IMR-90 (cell line): ENCODE data around the gene QSOX2. TPM values are rescaled to one million over a fixed set of nuclear protein-coding genes. Genes with fewer than 3 reads are reported as not detected.

Experiments
- ATAC-seq: fragments of 200-7000 bp; cut with Tn5 transposase; 2 replicates; pipeline ENCODE4 v1.9.1; 2020; ENCODE audit warnings: low read depth, mild to moderate bottlenecking, moderate library complexity
- BruUV-seq: library from RNA; stranded (reverse); fragments of 400-500 nt; replicated peaks from 2 replicates; lab custom pipeline; 2021; lab: Mats Ljungman, UMichigan
- CTCF ChIA-PET: fragments of 300-600 bp; formaldehyde crosslinking; extraction: SDS; loops from one replicate; lab custom pipeline; 2021; ENCODE audit warnings: antibody characterized with exemption; lab: Yijun Ruan, JAX
- POLR2A ChIA-PET: fragments of 300-600 bp; sonication (Branson Sonifier 250); formaldehyde crosslinking; loops from one replicate; lab custom pipeline; 2022; ENCODE audit warnings: antibody characterized with exemption; ENCODE audit not compliant: unreplicated experiment; lab: Charles Lee
- DNase-seq: peaks from one replicate; pipeline ENCODE4 v3.0.0; 2013
- H2AFZ ChIP-seq: replicated peaks from 2 replicates; pipeline ENCODE3; 2013; ENCODE audit warnings: low read length, mild to moderate bottlenecking; ENCODE audit not compliant: poor library complexity
- H2AK5ac ChIP-seq: 2 replicates; pipeline ENCODE4 v1.6.1; 2013; ENCODE audit warnings: low read depth, low read length, inconsistent platforms
- H2AK9ac ChIP-seq: replicated peaks from 2 replicates; pipeline ENCODE3; 2013; ENCODE audit warnings: mild to moderate bottlenecking, low read depth, low read length, moderate library complexity; ENCODE audit not compliant: poor library complexity
- H2BK120ac ChIP-seq: 2 replicates; pipeline ENCODE4 v1.6.1; 2013; ENCODE audit warnings: low read depth, low read length, inconsistent platforms
- H2BK15ac ChIP-seq: 3 replicates; pipeline ENCODE4 v1.6.1; 2013; ENCODE audit warnings: low read depth, low read length, inconsistent platforms
- H2BK20ac ChIP-seq: 2 replicates; pipeline ENCODE4 v1.6.1; 2013; ENCODE audit warnings: low read depth, mild to moderate bottlenecking, inconsistent platforms, low read length, moderate library complexity
- H2BK5ac ChIP-seq: 2 replicates; pipeline ENCODE4 v1.6.1; 2013; ENCODE audit warnings: mild to moderate bottlenecking, low read depth, low read length, inconsistent platforms; ENCODE audit not compliant: poor library complexity, severe bottlenecking
- H3K14ac ChIP-seq: replicated peaks from 2 replicates; pipeline ENCODE4 v1.6.1; 2013; ENCODE audit warnings: low read depth, low read length, inconsistent platforms
- H3K18ac ChIP-seq: 2 replicates; pipeline ENCODE4 v1.6.1; 2013; ENCODE audit warnings: low read depth, low read length, control low read depth
- H3K23ac ChIP-seq: 2 replicates; pipeline ENCODE4 v1.6.1; 2013; ENCODE audit warnings: low read depth, low read length, inconsistent platforms
- H3K27ac ChIP-seq: 2 replicates; pipeline ENCODE4 v1.5.1; 2013; ENCODE audit warnings: mild to moderate bottlenecking, control low read depth, low read length; ENCODE audit not compliant: insufficient read depth
- H3K27me3 ChIP-seq: 2 replicates; pipeline ENCODE4 v1.6.1; 2013; ENCODE audit warnings: low read length; ENCODE audit not compliant: control insufficient read depth, insufficient read depth
- H3K36me3 ChIP-seq: 2 replicates; pipeline ENCODE4 v1.6.1; 2013; ENCODE audit warnings: low read length, mixed read lengths; ENCODE audit not compliant: control insufficient read depth, insufficient read depth
- H3K4ac ChIP-seq: 2 replicates; pipeline ENCODE4 v1.6.1; 2013; ENCODE audit warnings: low read depth, low read length, inconsistent platforms
- H3K4me1 ChIP-seq: 2 replicates; pipeline ENCODE4 v1.6.1; 2013; ENCODE audit warnings: low read length, mixed read lengths; ENCODE audit not compliant: control insufficient read depth, insufficient read depth
- H3K4me2 ChIP-seq: 2 replicates; pipeline ENCODE4 v1.6.1; 2013; ENCODE audit warnings: low read depth, mild to moderate bottlenecking, control low read depth, low read length, moderate library complexity
- H3K4me3 ChIP-seq: 2 replicates; pipeline ENCODE4 v1.5.1; 2013; ENCODE audit warnings: low read depth, mild to moderate bottlenecking, control low read depth, low read length, moderate library complexity; ENCODE audit not compliant: insufficient read depth
- H3K56ac ChIP-seq: 2 replicates; pipeline ENCODE4 v1.6.1; 2013; ENCODE audit warnings: low read length, inconsistent platforms; ENCODE audit not compliant: insufficient read depth; ENCODE audit errors: extremely low read depth
- H3K79me1 ChIP-seq, 2 experiments: 2 replicates each; pipeline ENCODE4 v1.6.1; 2013; ENCODE audit warnings: low read length in 2 of 2, inconsistent platforms in 1 of 2, low read depth in 1 of 2
- H3K9ac ChIP-seq: 2 replicates; pipeline ENCODE4 v1.6.1; 2013; ENCODE audit warnings: low read depth, low read length, control low read depth
- H3K9me1 ChIP-seq: 2 replicates; pipeline ENCODE4 v1.6.1; 2013; ENCODE audit warnings: low read length, inconsistent platforms; ENCODE audit not compliant: insufficient read depth
- H3K9me3 ChIP-seq: 2 replicates; pipeline ENCODE4 v1.6.1; 2013; ENCODE audit warnings: low read length; ENCODE audit not compliant: control insufficient read depth, insufficient read depth
- H4K20me1 ChIP-seq: 2 replicates; pipeline ENCODE4 v1.6.1; 2013; ENCODE audit warnings: low read length, inconsistent platforms; ENCODE audit not compliant: insufficient read depth
- H4K5ac ChIP-seq: 2 replicates; pipeline ENCODE4 v1.6.1; 2013; ENCODE audit warnings: mild to moderate bottlenecking, low read depth, low read length, control low read depth
- H4K8ac ChIP-seq, 2 experiments: 2 replicates each; pipeline ENCODE4 v1.6.1; 2013; ENCODE audit warnings: low read depth in 2 of 2, low read length in 2 of 2, control low read depth in 1 of 2, inconsistent platforms in 1 of 2
- H4K91ac ChIP-seq: 2 replicates; pipeline ENCODE4 v1.6.1; 2013; ENCODE audit warnings: low read depth, low read length, inconsistent platforms; ENCODE audit not compliant: insufficient read depth
- BHLHE40 ChIP-seq: fragments of 150-350 bp; IDR thresholded peaks from 2 replicates; pipeline ENCODE4 v1.6.1; 2016; ENCODE audit warnings: mild to moderate bottlenecking, low read depth, low read length
- RAD21 ChIP-seq: IDR thresholded peaks from 2 replicates; pipeline ENCODE4 v1.6.1; 2012; ENCODE audit warnings: low read length, improper control_type of control experiment
- SMC3 ChIP-seq: fragments of 150-350 bp; IDR thresholded peaks from 2 replicates; pipeline ENCODE4 v1.6.1; 2016; ENCODE audit warnings: low read depth, mild to moderate bottlenecking, antibody characterized with exemption, low read length, moderate library complexity
- WGBS, 2 experiments: methylation state at CpG; one replicate each; pipeline versions ENCODE4 v1.1.5 to v1.1.7; 2013; ENCODE audit warnings: missing lambda C conversion rate in 2 of 2; ENCODE audit not compliant: insufficient read length in 1 of 2; ENCODE audit errors: extremely low coverage in 2 of 2; 5-methylcytosine and 5-hydroxymethylcytosine counted together
- dilution Hi-C: fragments of 300-500 bp; cut with HindIII; formaldehyde crosslinking; loops from one replicate; pipeline ENCODE4 v1.14.3; 2018; ENCODE audit warnings: low sequenced_read_pairs; ENCODE audit not compliant: unreplicated experiment
- in situ Hi-C: fragments of 300-500 bp; cut with MboI; formaldehyde crosslinking; loops from 3 replicates; pipeline ENCODE4 v1.14.3; 2019; ENCODE audit warnings: low sequenced_read_pairs, inconsistent platforms, mixed read lengths
- intact Hi-C: fragments of 100-400 bp; cut with micrococcal nuclease; formaldehyde crosslinking; loops from 2 replicates; pipeline ENCODE4 v1.10.0; 2022
- polyA plus RNA-seq, 3 experiments: library from polyadenylated mRNA; depleted of rRNA; stranded (reverse); fragments of >200 nt; gene quantifications; 2 replicates each; pipeline ENCODE4 v1.2.3, GENCODE V29; 2012; ENCODE audit warnings: low replicate concordance in 1 of 3
- total RNA-seq: library from RNA; depleted of rRNA; stranded (reverse); fragments of >200 nt; gene quantifications from 2 replicates; pipeline ENCODE4 v1.2.3, GENCODE V29; 2012

The QSOX2 gene
- total and polyA plus RNA-seq, 2 of the 4 experiments (the other 2 are of a cell fraction) = 5.9 to 12.9 TPM

DNA sequence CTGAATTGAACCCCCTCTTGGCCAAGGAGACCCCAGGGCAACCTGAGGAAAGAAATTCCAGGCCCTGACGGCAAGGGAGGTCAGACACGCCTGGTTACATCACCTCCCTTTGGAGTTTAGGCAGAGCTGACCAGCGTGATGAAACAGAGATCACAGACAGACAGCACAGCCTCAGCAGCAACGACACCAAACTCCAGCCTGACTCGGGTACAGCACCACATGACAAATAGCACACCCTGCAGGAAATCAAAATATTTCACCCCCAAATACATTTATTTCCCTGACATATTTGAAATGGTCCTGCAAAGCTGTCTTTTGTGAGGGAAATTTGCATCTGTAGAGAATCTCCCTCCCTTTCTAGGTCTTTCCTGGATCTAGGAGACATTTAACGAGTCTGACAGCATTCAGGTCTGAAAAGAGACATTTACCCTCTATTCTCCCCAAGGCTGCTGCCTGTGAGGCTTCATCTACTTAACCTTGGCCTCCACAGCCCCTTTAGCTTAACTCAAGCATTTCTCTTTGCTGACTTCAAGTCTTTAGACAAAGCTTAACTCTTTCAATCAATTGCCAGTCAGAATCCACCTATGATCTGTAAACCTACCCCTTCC lies 2.6 kb downstream of the QSOX2 start:
- no peak overlapping the region for H4K8ac ChIP-seq
- dilution Hi-C loops = no loop called here
- no peak overlapping the region for H4K5ac ChIP-seq
- 78% methylated on average over 3 of the region's 6 CpGs; no CpG with 5 or more reads in 1 of the 2 experiments for WGBS, 2 experiments
- H3K9ac ChIP-seq = no peak overlapping the region
- intact Hi-C loops = no loop called here
- ChIA-PET CTCF (no interaction called here), POLR2A (no interaction called here)
- 0 out of 2 replicates have a peak, but pooled peaks have one; percentile 9 for TF ChIP-seq RAD21
- no peak for TF ChIP-seq BHLHE40
- TF ChIP-seq SMC3 = peak; percentile 10; the same call in 1 of the 2 replicates
- DNase-seq = no peak
- no peak overlapping the region for H2AK5ac ChIP-seq
- H3K9me3 ChIP-seq = no peaks in the 10 kb centered on the region
- H3K14ac ChIP-seq = no peak overlapping the region
- peaks cover 38% of the 10 kb centered on the region for H4K20me1 ChIP-seq
- H2AK9ac ChIP-seq = no peak overlapping the region
- no peak overlapping the region for H3K4me3 ChIP-seq
- peaks cover 14% of the 10 kb centered on the region for H3K27me3 ChIP-seq
- H2BK20ac ChIP-seq = no peak overlapping the region
- H2AFZ ChIP-seq = no peak overlapping the region
- no peak overlapping the region for H3K18ac ChIP-seq
- no peak overlapping the region for H3K4me2 ChIP-seq
- H3K4ac ChIP-seq = no peak overlapping the region
- no peak overlapping the region for H2BK120ac ChIP-seq
- H3K36me3 ChIP-seq = no peaks in the 10 kb centered on the region
- no peak overlapping the region for H3K27ac ChIP-seq
- H3K79me1 ChIP-seq = peaks cover 22 to 54% of the 10 kb centered on the region in 2 experiments
- H3K9me1 ChIP-seq = peaks cover 8% of the 10 kb centered on the region
- H2BK15ac ChIP-seq = no peak overlapping the region
- H2BK5ac ChIP-seq = no peak overlapping the region
- H3K4me1 ChIP-seq = peaks cover 3% of the 10 kb centered on the region; the same call in 1 of the 2 replicates
- no peak overlapping the region for H3K23ac ChIP-seq
- BruUV-seq = no TSS peak
- in situ Hi-C loops = no loop called here
- no peak for ATAC-seq
- H4K91ac ChIP-seq = no peak overlapping the region
- H3K56ac ChIP-seq = no peak overlapping the region
